ENCODE results near the gene BAZ1A.

The BAZ1A gene, protein sequence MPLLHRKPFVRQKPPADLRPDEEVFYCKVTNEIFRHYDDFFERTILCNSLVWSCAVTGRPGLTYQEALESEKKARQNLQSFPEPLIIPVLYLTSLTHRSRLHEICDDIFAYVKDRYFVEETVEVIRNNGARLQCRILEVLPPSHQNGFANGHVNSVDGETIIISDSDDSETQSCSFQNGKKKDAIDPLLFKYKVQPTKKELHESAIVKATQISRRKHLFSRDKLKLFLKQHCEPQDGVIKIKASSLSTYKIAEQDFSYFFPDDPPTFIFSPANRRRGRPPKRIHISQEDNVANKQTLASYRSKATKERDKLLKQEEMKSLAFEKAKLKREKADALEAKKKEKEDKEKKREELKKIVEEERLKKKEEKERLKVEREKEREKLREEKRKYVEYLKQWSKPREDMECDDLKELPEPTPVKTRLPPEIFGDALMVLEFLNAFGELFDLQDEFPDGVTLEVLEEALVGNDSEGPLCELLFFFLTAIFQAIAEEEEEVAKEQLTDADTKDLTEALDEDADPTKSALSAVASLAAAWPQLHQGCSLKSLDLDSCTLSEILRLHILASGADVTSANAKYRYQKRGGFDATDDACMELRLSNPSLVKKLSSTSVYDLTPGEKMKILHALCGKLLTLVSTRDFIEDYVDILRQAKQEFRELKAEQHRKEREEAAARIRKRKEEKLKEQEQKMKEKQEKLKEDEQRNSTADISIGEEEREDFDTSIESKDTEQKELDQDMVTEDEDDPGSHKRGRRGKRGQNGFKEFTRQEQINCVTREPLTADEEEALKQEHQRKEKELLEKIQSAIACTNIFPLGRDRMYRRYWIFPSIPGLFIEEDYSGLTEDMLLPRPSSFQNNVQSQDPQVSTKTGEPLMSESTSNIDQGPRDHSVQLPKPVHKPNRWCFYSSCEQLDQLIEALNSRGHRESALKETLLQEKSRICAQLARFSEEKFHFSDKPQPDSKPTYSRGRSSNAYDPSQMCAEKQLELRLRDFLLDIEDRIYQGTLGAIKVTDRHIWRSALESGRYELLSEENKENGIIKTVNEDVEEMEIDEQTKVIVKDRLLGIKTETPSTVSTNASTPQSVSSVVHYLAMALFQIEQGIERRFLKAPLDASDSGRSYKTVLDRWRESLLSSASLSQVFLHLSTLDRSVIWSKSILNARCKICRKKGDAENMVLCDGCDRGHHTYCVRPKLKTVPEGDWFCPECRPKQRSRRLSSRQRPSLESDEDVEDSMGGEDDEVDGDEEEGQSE (N-terminal part only)

DNA sequence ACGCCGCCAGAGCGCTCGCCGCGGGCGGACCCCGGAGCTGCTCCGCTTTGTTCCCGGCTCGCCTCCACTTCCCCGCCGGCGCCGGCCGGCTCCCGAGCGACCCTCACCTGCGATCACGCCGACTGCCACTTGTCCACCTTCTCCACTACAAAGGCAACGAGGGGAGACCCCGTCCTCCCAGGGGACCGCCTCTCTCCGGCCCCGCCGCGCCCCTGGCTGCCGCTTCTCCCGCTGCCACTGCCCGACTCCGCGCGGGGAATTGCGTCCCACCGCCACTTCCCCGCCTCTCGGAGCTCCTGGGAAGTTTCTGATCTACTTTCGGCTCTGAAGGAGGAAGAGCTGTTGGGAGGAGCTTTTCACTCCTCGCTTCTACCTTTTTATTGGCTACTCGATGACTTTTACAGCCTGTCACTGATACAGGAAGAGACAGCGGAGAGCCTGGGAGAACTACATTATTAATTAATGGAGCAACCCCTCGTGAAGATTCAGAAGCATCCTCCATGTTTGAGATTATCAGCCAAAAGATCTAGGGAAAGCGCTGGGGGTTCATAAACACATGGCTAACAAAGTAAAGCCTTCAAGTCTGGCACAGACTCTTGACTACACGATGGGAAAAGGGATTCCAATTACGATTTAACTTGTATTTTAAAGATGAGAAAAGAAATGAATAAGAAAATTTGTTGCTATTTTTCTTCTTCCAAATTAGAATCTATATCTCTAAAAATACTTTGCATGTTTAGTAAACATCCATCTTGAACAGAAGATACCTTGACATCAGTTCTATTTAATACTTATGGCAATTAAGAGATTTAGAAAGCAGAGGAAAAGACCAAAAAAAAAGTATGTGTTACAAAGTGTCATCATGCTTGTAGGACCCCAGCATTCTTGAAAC lies at the start of gene BAZ1A:
Gene BAZ1A, minus strand, starts transcription at position 330 of the 892 bp plus-strand sequence. CDS start 756 bp downstream, outside the sequence.
- DNase-seq (ENCODE audit: low read depth in 2 of 2, low spot score in 1 of 2): peak in 1 of 2 donors; percentile 6

- DNase-seq (ENCODE audit: low read depth in 2 of 2, low spot score in 1 of 2): no peak
Observed at GRCh38 chr14:34920339-34920738, 45.2 kb upstream of the BAZ1A start.

DNA sequence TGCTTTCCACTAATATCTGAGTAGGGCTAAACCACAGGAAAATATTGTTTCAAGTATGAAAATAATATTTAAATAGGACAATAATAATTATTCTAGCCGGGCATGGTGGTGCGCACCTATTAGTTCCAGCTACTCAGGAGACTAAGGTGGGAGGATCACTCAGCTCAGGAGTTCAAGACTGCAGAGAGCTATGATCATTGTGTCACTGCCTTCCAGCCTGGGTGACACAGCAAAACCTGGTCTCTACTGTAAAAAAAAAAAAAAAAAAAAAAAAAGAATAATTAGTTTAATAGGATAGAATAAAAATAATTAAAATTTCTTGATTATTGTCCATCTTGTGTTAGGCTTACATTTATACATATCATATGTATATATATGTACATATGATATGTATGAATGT lies 38.5 kb upstream of the BAZ1A start:
- no peak for DNase-seq (ENCODE audit: low read depth in 2 of 2, low spot score in 1 of 2)

DNA sequence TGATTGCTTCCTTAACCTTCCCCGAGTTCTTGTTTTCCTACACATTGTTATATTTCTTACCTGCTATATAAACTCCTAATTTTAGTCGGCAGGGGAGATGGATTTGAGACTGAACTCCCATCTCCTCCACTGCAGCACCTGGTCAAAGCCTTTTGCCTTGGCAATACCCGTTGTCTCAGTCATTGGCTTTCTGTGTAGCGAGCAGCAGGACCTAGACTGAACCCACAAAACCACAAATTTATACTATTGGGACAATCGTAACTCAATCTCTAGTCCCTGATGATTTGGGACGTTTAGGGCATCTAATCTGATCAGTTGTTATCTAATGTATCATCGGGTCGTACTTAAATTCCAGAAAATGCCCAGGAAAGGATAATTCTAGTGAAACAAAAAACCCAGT lies 37.8 kb upstream of the BAZ1A start:
- DNase-seq (ENCODE audit: low read depth in 2 of 2, low spot score in 1 of 2): no peak

DNA sequence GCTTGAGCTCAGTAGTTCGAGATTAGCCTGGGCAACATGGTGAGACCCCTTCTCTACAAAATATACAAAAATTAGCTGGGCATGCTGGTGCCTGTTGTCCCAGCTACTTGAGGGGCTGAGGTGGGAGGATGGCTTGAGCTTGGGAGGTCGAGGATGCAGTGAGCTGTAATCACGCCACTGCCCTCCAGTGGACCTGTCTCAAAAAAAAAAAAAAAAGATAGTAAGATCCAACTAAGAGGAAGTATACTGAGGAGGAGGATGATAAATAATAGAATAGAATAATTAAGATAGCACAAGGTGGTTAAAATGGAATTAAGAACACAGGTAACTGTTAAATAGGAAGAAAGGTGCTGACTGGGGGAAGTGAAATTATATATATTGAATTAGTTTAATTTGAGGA lies 37.0 kb upstream of the BAZ1A start:
- no peak for DNase-seq (ENCODE audit: low read depth in 2 of 2, low spot score in 1 of 2)

DNA sequence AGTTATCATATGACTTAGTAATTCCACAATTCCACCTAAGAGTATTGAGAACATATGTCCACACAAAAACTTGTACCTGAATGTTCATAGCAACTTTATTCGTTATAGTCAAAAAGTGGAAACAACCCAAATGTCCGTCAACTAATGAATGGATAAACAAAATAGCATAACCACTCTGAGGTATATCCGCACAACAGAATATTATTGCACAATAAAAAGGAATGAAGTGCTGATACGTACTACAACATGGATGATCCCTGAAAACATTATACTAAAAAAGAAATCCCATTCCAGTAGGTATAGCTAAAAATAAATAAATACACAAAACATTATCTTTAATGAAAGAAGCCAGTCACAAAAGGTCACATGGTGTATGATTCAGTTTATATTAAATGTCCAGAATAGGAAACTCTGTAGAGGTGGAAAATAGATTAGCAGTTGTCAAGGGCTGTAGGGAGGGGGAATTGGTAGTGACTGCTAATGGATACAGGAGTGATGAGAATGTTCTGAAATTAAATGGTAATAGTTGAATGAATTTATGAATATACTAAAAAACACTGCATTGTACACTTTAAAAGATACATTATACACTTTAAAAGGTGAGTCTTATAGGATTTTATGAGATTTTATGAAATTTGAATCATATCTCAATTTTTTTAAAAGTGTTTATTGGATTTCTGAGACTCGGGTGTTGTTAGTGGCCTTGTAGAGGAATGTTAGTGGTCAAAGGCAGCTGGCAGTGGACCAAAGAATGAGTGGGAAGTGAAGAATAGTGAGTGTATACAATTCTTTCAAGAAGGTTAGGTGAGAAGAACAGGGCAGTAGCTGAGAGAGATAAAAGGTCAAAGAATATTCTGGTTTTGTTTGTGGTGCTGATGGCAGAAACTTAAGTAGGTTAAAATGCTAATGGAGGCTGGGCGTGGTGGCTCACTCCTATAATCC lies 36.3 kb upstream of the BAZ1A start:
- no peak for DNase-seq (ENCODE audit: low read depth in 2 of 2, low spot score in 1 of 2)

DNA sequence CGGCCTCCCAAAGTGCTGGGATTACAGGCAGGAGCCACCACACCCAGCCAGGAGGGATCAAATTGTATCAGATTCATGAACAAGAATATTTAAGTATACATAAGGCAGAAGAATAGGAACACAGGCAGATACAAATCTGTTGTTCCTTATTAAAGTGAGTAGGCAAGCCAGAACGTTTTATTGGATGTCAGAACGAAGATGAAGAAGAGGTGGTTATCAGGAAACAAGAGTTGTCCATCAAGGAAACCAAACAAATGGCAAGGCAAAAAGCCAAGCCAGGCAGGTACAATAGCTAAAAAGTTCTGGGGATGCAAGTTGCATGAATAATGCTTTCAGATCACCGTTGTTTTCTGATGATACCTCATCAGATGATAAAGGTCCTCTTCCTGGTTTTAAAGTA lies 31.1 kb upstream of the BAZ1A start:
- no peak for DNase-seq (ENCODE audit: low read depth in 2 of 2, low spot score in 1 of 2)

GRCh38 chr14:34895277-34895676 lies 20.1 kb upstream of the BAZ1A start:
- no peak for DNase-seq (ENCODE audit: low read depth in 2 of 2, low spot score in 1 of 2)

DNA sequence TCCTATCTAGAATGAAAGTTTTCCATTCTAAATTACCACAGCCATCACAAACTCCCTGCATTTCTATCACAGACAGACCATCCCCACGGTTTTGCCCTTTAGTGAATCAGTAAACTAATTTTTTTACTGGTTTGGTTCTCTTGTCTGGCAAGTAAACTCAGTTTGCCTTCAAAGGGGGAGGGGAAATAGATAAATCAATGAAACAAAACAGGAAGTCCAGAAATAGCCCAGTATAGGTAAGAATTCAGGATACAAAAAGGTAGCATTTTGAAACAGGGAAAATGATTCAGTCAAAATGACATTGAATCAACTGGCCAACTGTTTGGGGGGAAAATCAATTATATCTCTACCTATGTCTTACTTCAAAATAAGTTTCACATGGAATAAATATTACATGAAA lies 15.8 kb upstream of the BAZ1A start:
- no peak for DNase-seq (ENCODE audit: low read depth in 2 of 2, low spot score in 1 of 2)

- DNase-seq (ENCODE audit: low read depth in 2 of 2, low spot score in 1 of 2): no peak
Observed at GRCh38 chr14:34888186-34888585, 13.0 kb upstream of the BAZ1A start.

DNA sequence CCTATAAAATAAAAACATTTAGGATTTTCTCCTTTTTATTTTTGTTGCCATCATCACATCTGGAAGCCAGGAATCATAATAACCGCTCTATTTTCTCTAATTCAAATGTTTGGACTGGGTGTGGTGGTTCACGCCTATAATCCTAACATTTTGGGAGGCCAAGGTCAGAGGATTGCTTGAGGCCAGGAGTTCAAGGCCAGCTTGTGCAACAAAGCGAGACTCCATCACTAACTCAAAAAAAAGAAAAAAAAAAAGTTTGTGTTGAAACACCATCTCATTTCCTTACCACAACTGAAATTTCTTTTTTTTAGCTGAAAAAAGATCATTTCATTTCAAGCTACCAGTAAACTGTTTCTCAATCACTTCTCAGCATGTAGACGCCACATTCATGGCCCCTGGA lies 8.8 kb upstream of the BAZ1A start:
- DNase-seq (ENCODE audit: low read depth in 2 of 2, low spot score in 1 of 2): no peak

GRCh38 chr14:34874386-34875030 lies 652 bp downstream of the BAZ1A start:
- peak; percentile 17 to 18 for DNase-seq (ENCODE audit: low read depth in 2 of 2, low spot score in 1 of 2)

DNA sequence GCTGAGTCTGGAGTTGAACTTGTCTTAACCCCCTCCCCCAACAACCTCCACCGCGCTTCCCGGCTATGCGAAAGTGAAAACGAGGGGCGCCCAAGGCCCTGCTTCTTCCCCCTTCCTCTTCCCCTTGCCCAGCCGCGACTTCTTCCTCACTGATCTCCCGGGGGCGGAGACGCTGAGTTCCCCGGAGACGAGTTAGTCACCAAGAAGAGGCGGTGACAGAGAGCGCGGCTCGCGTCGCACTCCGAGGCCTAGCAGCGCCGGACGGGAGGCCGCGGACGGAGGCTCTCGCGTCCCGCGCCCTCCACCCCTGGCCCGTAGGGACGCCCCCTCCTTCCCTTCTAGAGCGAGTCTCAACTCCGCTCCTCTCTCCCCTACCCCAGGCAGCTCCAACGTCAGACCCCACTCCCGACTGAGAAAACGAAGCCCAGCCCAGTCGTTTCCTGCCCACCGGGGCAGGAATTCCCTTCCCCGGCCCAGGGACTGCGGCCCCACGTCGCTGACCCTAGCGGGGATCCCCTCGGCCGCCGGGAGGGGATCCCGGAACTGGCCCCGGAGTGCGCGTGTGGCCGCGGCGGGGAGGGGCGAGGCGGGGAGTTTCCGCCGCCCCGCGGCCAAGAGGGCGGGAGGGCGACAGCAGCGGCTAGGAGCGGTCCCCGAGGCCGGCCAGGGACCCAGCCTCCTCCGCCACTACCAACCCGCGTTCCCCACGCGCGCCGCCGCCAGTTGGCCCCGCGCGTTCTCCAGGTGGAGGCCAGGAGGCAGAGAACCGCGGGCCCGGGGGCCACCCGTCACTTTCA lies 1.4 kb downstream of the BAZ1A start:
- peak; percentile 58 to 65 for DNase-seq (ENCODE audit: low read depth in 2 of 2, low spot score in 1 of 2)

- DNase-seq (ENCODE audit: low read depth in 2 of 2, low spot score in 1 of 2): no peak
Observed at GRCh38 chr14:34872822-34873588, 2.2 kb downstream of the BAZ1A start.

GRCh38 chr14:34867199-34867598 lies 8.0 kb downstream of the BAZ1A start:
- DNase-seq (ENCODE audit: low read depth in 2 of 2, low spot score in 1 of 2): no peak

GRCh38 chr14:34865889-34866574 lies 9.1 kb downstream of the BAZ1A start:
- no peak for DNase-seq (ENCODE audit: low read depth in 2 of 2, low spot score in 1 of 2)

DNA sequence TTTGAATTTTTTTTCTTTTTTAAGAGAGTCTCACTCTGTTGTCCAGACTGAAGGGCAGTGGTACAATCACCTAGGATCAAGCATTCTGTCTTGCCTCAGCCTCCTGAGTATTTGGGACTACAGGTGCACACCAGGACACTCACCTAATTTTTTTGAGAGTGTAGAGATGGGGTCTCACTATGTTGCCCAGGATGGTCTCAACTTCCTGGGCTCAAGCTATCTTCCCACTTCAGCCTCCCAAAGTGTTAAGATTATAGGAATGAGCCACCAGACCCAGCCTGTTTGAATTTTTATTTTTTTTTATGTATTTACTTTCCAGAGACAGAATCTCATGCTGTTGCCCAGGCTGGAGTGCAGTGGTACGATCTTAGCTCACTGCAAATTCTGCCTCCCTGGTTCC lies 11.3 kb downstream of the BAZ1A start:
- no peak for DNase-seq (ENCODE audit: low read depth in 2 of 2, low spot score in 1 of 2)
